Stomach smooth muscle (tissue), 2 donors: ENCODE data around the gene ZNRF1.

Source experiments
- H3K27ac ChIP-seq: one replicate; pipeline ENCODE4 v1.7.0; 2013; ENCODE audit warnings: mild to moderate bottlenecking, low read length, inconsistent platforms
- H3K27me3 ChIP-seq, 2 donors: one replicate each; pipeline ENCODE4 v1.7.0; 2013; ENCODE audit warnings: low read length in 2 of 2; ENCODE audit not compliant: insufficient read depth in 2 of 2, control insufficient read depth in 1 of 2
- H3K36me3 ChIP-seq, 2 donors: one replicate each; pipeline ENCODE4 v1.7.0; 2013; ENCODE audit warnings: low read length in 2 of 2; ENCODE audit not compliant: control insufficient read depth in 2 of 2, insufficient read depth in 2 of 2
- H3K4me1 ChIP-seq: one replicate; pipeline ENCODE4 v1.7.0; 2013; ENCODE audit warnings: low read length; ENCODE audit not compliant: control insufficient read depth, insufficient read depth
- H3K4me3 ChIP-seq, 2 donors: one replicate each; pipeline ENCODE4 v1.7.0; 2013; ENCODE audit warnings: low read length in 2 of 2
- H3K9ac ChIP-seq, 2 donors: one replicate each; pipeline ENCODE4 v1.7.0; 2013; ENCODE audit warnings: low read length in 2 of 2, mild to moderate bottlenecking in 1 of 2
- H3K9me3 ChIP-seq, 2 donors: one replicate each; pipeline ENCODE4 v1.7.0; 2013; ENCODE audit warnings: low read length in 2 of 2; ENCODE audit not compliant: control insufficient read depth in 2 of 2
- donor health status: healthy.
- donor health status: Pancreatic carcinoma.

ZNRF1 gene

GRCh38 chr16:75099075-75099667 lies 100.3 kb downstream of the ZNRF1 start:
- no peak overlapping the region for H3K4me3 ChIP-seq
- H3K9ac ChIP-seq, result no peak overlapping the region
- H3K9me3 ChIP-seq, result no peaks in the 10 kb centered on the region
- H3K27me3 ChIP-seq, result no peaks in the 10 kb centered on the region
- peak overlapping the region; percentile 46 for H3K27ac ChIP-seq
- peaks cover 40% of the 10 kb centered on the region for H3K4me1 ChIP-seq
- peaks cover 6 to 7% of the 10 kb centered on the region in 2 donors for H3K36me3 ChIP-seq

DNA sequence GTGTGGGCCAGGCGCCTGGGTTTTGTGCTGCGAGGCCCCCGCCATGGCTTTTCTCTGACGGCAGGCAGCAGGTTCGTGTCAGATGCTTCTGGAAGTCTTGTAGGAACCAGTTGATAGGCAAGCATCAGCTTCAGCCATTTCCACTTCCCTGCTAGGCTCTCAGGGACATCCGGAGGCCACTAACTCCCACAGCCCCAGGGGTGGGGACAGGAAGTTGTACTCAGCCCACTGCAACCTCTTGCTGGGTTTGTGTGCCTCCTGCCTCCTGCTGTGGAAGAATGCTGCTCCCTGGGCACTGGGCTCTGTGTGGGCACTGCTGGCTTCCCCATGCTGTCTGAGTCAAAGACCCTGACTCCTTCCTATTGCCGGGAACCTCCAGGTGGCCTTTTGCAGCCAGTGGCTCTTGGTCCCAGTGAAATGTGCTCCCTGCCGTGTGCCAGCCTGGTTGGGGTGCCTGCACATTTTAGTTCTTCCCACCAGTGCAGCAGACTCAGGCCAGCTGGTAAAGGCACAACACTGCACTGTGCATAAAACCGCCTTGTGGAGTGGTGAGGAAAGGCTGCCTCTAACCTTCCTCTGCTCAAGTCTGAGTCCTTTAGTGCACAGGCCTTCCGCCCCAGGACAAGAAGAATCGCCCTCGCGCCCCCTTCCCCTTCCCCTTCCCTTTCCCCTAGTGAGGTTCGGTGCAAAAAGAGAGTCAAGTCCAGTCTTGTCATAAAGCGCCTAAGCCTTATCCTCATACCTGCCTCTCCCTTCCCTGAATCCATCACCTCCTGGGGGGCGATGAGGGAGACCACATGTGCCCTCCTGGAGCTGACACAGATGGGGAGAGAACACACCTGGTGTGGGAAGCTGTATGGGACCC lies 101.1 kb downstream of the ZNRF1 start:
- Histone ChIP-seq H3K36me3 (peaks cover 0 to 4% of the 10 kb centered on the region in 2 donors), H3K27me3 (no peaks in the 10 kb centered on the region), H3K4me1 (peaks cover 48% of the 10 kb centered on the region), H3K27ac (peak overlapping the region; percentile 46), H3K9ac (no peak overlapping the region), H3K9me3 (no peaks in the 10 kb centered on the region), H3K4me3 (no peak overlapping the region)

GRCh38 chr16:75100603-75100990 lies 101.8 kb downstream of the ZNRF1 start:
- Histone ChIP-seq H3K4me1 (peaks cover 54% of the 10 kb centered on the region), H3K27me3 (no peaks in the 10 kb centered on the region), H3K36me3 (peaks cover 0 to 1% of the 10 kb centered on the region in 2 donors), H3K27ac (no peak overlapping the region), H3K9ac (no peak overlapping the region), H3K4me3 (no peak overlapping the region), H3K9me3 (no peaks in the 10 kb centered on the region)

DNA sequence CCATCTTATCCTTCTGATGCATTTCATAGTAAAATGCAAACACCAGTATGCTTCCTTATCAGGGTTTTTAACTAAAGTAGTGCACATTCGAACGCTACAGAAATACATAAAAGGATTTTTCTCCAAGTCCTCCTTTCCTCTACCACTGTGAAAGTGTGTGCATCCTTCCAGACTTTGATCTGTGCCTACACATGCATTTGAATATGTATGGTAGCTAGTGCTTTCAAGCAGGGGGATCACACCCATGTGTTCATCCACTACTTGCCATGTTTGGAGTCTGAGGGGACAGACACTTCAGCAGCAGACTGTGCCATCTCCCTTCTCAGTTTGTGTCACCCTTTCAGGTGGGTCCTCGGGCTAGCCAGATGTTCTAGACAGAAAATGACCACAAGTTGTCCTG lies 102.8 kb downstream of the ZNRF1 start:
- H3K4me3 ChIP-seq, result no peak overlapping the region
- no peak overlapping the region for H3K27ac ChIP-seq
- no peak overlapping the region for H3K9ac ChIP-seq
- peaks cover 63% of the 10 kb centered on the region for H3K4me1 ChIP-seq
- H3K9me3 ChIP-seq, result no peaks in the 10 kb centered on the region
- no peaks in the 10 kb centered on the region for H3K27me3 ChIP-seq
- H3K36me3 ChIP-seq, result no peaks in the 10 kb centered on the region

DNA sequence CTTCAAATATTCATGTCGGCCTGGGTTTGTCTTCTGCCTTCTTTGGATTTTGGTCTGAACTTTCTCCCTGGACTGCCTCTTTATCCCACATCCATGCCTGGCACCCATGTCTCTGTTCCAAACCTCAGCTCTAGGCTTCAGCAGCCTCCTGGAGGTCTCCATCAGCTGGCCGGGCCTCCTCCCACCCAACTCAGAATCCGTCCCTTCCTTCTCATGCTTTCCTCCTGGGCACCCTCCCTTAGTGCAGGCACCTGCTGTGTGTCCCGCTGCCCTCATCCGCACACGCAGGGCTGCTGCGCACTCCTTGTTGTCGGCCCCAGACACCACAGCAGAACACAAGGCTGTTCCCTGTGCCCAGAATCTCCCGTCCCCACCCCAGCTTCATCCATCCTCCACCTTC lies 103.8 kb downstream of the ZNRF1 start:
- Histone ChIP-seq H3K4me3 (no peak overlapping the region), H3K4me1 (peaks cover 63% of the 10 kb centered on the region), H3K27ac (no peak overlapping the region), H3K9me3 (no peaks in the 10 kb centered on the region), H3K9ac (no peak overlapping the region), H3K27me3 (no peaks in the 10 kb centered on the region), H3K36me3 (no peaks in the 10 kb centered on the region)

- H3K9me3 ChIP-seq, result no peaks in the 10 kb centered on the region
- H3K36me3 ChIP-seq, result no peaks in the 10 kb centered on the region
- peak overlapping the region; percentile 97 for H3K27ac ChIP-seq
- no peak overlapping the region for H3K9ac ChIP-seq
- peaks cover 62% of the 10 kb centered on the region for H3K4me1 ChIP-seq
- no peak overlapping the region for H3K4me3 ChIP-seq
- H3K27me3 ChIP-seq, result no peaks in the 10 kb centered on the region
These were observed 105.2 kb downstream of the ZNRF1 start for GRCh38 chr16:75103994-75104393.

DNA sequence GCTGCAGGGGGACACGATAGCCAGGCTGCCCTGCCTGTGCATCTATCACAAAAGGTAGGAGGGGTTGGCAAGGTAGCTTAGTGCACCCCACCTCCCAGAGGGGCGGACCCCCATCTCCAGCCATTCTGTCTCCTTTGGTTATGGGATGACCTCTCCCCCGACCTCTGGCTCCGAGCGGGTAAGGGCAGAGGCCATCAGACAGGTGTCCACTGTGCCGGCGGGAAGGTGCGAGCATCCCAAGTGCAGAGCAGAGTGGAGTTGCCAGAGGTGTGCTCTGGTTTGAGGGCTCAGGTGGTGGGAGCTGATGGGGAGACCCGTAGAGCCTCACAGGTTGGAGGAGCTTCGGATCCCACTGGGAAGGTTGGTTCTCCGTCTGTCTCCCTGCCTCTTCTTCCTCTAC lies 106.0 kb downstream of the ZNRF1 start:
- peaks cover 62% of the 10 kb centered on the region for H3K4me1 ChIP-seq
- peak overlapping the region; percentile 97 for H3K27ac ChIP-seq
- no peaks in the 10 kb centered on the region for H3K27me3 ChIP-seq
- peak overlapping the region; percentile 58 to 69 for H3K9ac ChIP-seq
- no peaks in the 10 kb centered on the region for H3K36me3 ChIP-seq
- peak overlapping the region in 1 of 2 donors; percentile 8 for H3K4me3 ChIP-seq
- H3K9me3 ChIP-seq, result no peaks in the 10 kb centered on the region

- Histone ChIP-seq H3K9me3 (no peaks in the 10 kb centered on the region), H3K36me3 (no peaks in the 10 kb centered on the region), H3K4me3 (peak overlapping the region; percentile 23 to 58), H3K9ac (peak overlapping the region; percentile 58 to 69), H3K4me1 (peaks cover 64% of the 10 kb centered on the region), H3K27ac (peak overlapping the region; percentile 97), H3K27me3 (no peaks in the 10 kb centered on the region)
These were observed 106.7 kb downstream of the ZNRF1 start for GRCh38 chr16:75105306-75106061.

GRCh38 chr16:75106351-75107274 lies 107.8 kb downstream of the ZNRF1 start:
- Histone ChIP-seq H3K4me1 (peaks cover 75% of the 10 kb centered on the region), H3K27me3 (no peaks in the 10 kb centered on the region), H3K4me3 (peak overlapping the region in 1 of 2 donors; percentile 58), H3K9me3 (no peaks in the 10 kb centered on the region), H3K9ac (peak overlapping the region in 1 of 2 donors; percentile 39), H3K27ac (peak overlapping the region; percentile 97), H3K36me3 (no peaks in the 10 kb centered on the region)

DNA sequence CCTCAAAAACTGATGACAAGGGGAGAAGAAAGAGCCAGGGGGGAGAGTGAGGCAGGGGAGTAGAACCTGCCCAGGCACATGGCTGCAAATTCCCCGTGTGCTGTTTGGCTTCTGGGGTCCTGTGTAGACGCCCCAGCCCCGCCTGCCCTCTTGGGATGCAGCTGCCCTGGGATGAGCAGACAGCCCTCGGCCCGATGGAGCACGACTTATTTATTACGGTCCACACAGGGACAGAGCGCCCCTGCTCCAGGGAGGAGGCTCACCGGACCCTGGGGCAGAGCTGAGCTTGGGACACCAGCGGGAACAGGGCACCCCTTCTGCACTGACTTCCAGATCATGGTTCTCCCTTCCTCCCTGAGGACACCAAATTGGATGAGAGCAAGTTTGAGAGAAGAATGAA lies 108.7 kb downstream of the ZNRF1 start:
- Histone ChIP-seq H3K9me3 (no peaks in the 10 kb centered on the region), H3K36me3 (no peaks in the 10 kb centered on the region), H3K27ac (peak overlapping the region; percentile 97), H3K4me3 (peak overlapping the region in 1 of 2 donors; percentile 8), H3K27me3 (no peaks in the 10 kb centered on the region), H3K9ac (peak overlapping the region in 1 of 2 donors; percentile 21), H3K4me1 (peaks cover 84% of the 10 kb centered on the region)
